HepG2 (cell line): Measurements from ENCODE around the gene AMOTL1. TPM values are rescaled to one million over a fixed set of nuclear protein-coding genes. Genes with fewer than 3 reads are reported as not detected.

ENCODE experiments used
- ATAC-seq: fragments of 200-7000 bp; cut with Tn5 transposase; 3 replicates; pipeline ENCODE4 v1.9.1; 2020; ENCODE audit warnings: mild to moderate bottlenecking, moderate library complexity
- BruUV-seq: library from RNA; stranded (reverse); fragments of 400-500 nt; replicated peaks from 2 replicates; lab custom pipeline; 2021; lab: Mats Ljungman, UMichigan
- CTCF ChIA-PET: fragments of 300-600 bp; formaldehyde crosslinking; extraction: SDS; loops from one replicate; lab custom pipeline; 2021; ENCODE audit warnings: low total read pairs, inconsistent platforms, low intra/inter-chr PET ratio; lab: Yijun Ruan, JAX
- POLR2A ChIA-PET: fragments of 350-600 bp; sonication (Branson Sonifier 250); formaldehyde crosslinking; loops from one replicate; lab custom pipeline; 2020; ENCODE audit warnings: antibody characterized with exemption, inconsistent platforms; lab: Yijun Ruan, JAX
- DNase-seq: peaks from one replicate; pipeline ENCODE4 v3.0.0-alpha.2; 2015; ENCODE audit warnings: low spot score
- FAIRE-seq: peaks from 3 replicates; lab custom pipeline; 2011; peaks lifted over from hg19 to GRCh38; lab: Jason Lieb, UNC
- H2AFZ ChIP-seq: one replicate; pipeline ENCODE4 v1.6.1; 2011; ENCODE audit warnings: low read length, inconsistent platforms
- H3K27ac ChIP-seq: fragments of 300-600 bp; 3 replicates; pipeline ENCODE4 v1.8.0; 2011; ENCODE audit warnings: mixed run types, mild to moderate bottlenecking, mixed read lengths, low read length, inconsistent platforms; ENCODE audit not compliant: insufficient read depth; ENCODE audit errors: extremely low read length
- H3K27me3 ChIP-seq, 2 experiments: fragments of 200-600 bp in 1 of 2; 2 replicates in 1 of 2; 3 replicates in 1 of 2; pipeline versions ENCODE4 v1.6.0 to v1.8.0; 2011; ENCODE audit warnings: low read length in 2 of 2, mild to moderate bottlenecking in 2 of 2, moderate library complexity in 2 of 2, inconsistent platforms in 1 of 2; ENCODE audit not compliant: insufficient read depth in 2 of 2, control insufficient read depth in 1 of 2
- H3K36me3 ChIP-seq, 2 experiments: fragments of 200-600 bp in 1 of 2; replicated peaks in 1 of 2; 2 replicates in 1 of 2; 3 replicates in 1 of 2; pipeline versions ENCODE4 v1.5.1 to v1.8.0; 2011; ENCODE audit warnings: low read length in 2 of 2, inconsistent platforms in 1 of 2; ENCODE audit not compliant: insufficient read depth in 2 of 2, control insufficient read depth in 1 of 2
- H3K4me1 ChIP-seq: 2 replicates; pipeline ENCODE4 v1.5.1; 2012; ENCODE audit warnings: low read length, inconsistent platforms; ENCODE audit not compliant: insufficient read depth
- H3K4me2 ChIP-seq: 2 replicates; pipeline ENCODE4 v1.6.0; 2011; ENCODE audit warnings: low read depth, low read length, inconsistent platforms
- H3K4me3 ChIP-seq, 3 experiments: fragments of 200-600 bp in 1 of 3; sonication (generic), shearing (Covaris generic) in 1 of 3; replicated peaks in 1 of 3; 2 replicates each; pipeline ENCODE4 v1.5.1; 2011 to 2016; ENCODE audit warnings: low read length in 3 of 3, inconsistent platforms in 2 of 3, low read depth in 2 of 3, mild to moderate bottlenecking in 2 of 3, control low read depth in 1 of 3, mixed read lengths in 1 of 3; ENCODE audit not compliant: insufficient read depth in 1 of 3
- H3K79me2 ChIP-seq: one replicate; pipeline ENCODE4 v1.6.1; 2011; ENCODE audit warnings: low read length, inconsistent platforms; ENCODE audit not compliant: insufficient read depth
- H3K9ac ChIP-seq: 2 replicates; pipeline ENCODE4 v1.6.0; 2011; ENCODE audit warnings: mild to moderate bottlenecking, low read depth, low read length, inconsistent platforms; ENCODE audit not compliant: insufficient read depth
- H3K9me3 ChIP-seq: 2 replicates; pipeline ENCODE4 v1.5.1; 2012; ENCODE audit warnings: mild to moderate bottlenecking, low read length
- H4K20me1 ChIP-seq: 2 replicates; pipeline ENCODE4 v1.6.0; 2011; ENCODE audit warnings: inconsistent platforms, mild to moderate bottlenecking, low read length, moderate library complexity; ENCODE audit not compliant: insufficient read depth
- AKNA ChIP-seq: sonication (generic); formaldehyde crosslinking; IDR thresholded peaks from 2 replicates; pipeline ENCODE4 v1.4.0; 2020; ENCODE audit warnings: missing genetic modification reagents, borderline replicate concordance
- ATF2 ChIP-seq: sonication (generic); formaldehyde crosslinking; IDR thresholded peaks from 2 replicates; pipeline ENCODE4 v1.4.0; 2020; ENCODE audit warnings: missing genetic modification reagents
- MAFF ChIP-seq: IDR thresholded peaks from 2 replicates; pipeline ENCODE4 v1.6.1; 2011; ENCODE audit warnings: low read depth, low read length, improper control_type of control experiment
- MAFK ChIP-seq, 2 experiments: IDR thresholded peaks in 1 of 2; conservative IDR thresholded peaks in 1 of 2; 2 replicates each; pipeline ENCODE4 v1.6.1; 2011; ENCODE audit warnings: improper control_type of control experiment in 2 of 2, low read length in 2 of 2
- NAIF1 ChIP-seq: sonication (generic); formaldehyde crosslinking; IDR thresholded peaks from 2 replicates; pipeline ENCODE4 v1.5.0; 2020; ENCODE audit warnings: mild to moderate bottlenecking, missing genetic modification reagents, borderline replicate concordance
- NFE2L2 ChIP-seq: fragments of 150-350 bp; IDR thresholded peaks from 2 replicates; pipeline ENCODE4 v1.6.1; 2014; ENCODE audit warnings: low read length
- PHF20 ChIP-seq: sonication (generic); formaldehyde crosslinking; IDR thresholded peaks from 2 replicates; pipeline ENCODE4 v1.5.0; 2020; ENCODE audit warnings: mild to moderate bottlenecking, missing genetic modification reagents
- RXRB ChIP-seq: IDR thresholded peaks from 2 replicates; pipeline ENCODE4 v1.6.1; 2016; ENCODE audit warnings: borderline replicate concordance, missing genetic modification reagents, missing compliant biosample characterization
- ZEB1 ChIP-seq: IDR thresholded peaks from 2 replicates; pipeline ENCODE4 v1.6.1; 2012; ENCODE audit warnings: mild to moderate bottlenecking, low read depth, inconsistent platforms; ENCODE audit not compliant: insufficient replicate concordance
- ZNF709 ChIP-seq: sonication (generic); formaldehyde crosslinking; IDR thresholded peaks from 2 replicates; pipeline ENCODE4 v1.5.0; 2020; ENCODE audit warnings: mild to moderate bottlenecking, missing genetic modification reagents
- ZNF724P ChIP-seq: sonication (generic); formaldehyde crosslinking; IDR thresholded peaks from 2 replicates; pipeline ENCODE4 v1.8.0; 2022; ENCODE audit warnings: missing genetic modification reagents, borderline replicate concordance
- whole genome bisulfite sequencing: methylation state at CpG from one replicate; pipeline ENCODE4 v1.1.6; 2017; ENCODE audit warnings: low lambda C conversion rate; 5-methylcytosine and 5-hydroxymethylcytosine counted together
- in situ Hi-C: cut with HindIII; loops from 2 replicates; pipeline ENCODE4 v1.10.0; 2017; ENCODE audit warnings: low pct_unique_long_range_greater_than_20kb; ENCODE audit not compliant: extremely low pct_ligation_motif_present
- intact Hi-C: fragments of 100-400 bp; cut with micrococcal nuclease; formaldehyde crosslinking; loops from one replicate; pipeline ENCODE4 v1.10.0; 2022; ENCODE audit not compliant: unreplicated experiment
- polyA plus RNA-seq, 8 experiments: library from polyadenylated mRNA; depleted of rRNA in 3 of 8; stranded (reverse) in 7 of 8; unstranded in 1 of 8; fragments of >200 nt; fragmentation: Illumina TruSeq in 4 of 8; extraction: Trizol in 4 of 8; gene quantifications; 2 replicates each; pipeline versions ENCODE4 v1.2.1 to v1.2.3, GENCODE V29; 2011 to 2016; ENCODE audit warnings: low read depth in 4 of 8, missing spikeins in 1 of 8, mixed read lengths in 1 of 8; ENCODE audit not compliant: insufficient read depth in 1 of 8
- total RNA-seq, 5 experiments: library from RNA; depleted of rRNA; stranded (reverse); fragments of >200 nt; fragmentation: Illumina TruSeq; extraction: Trizol; gene quantifications; 2 replicates each; pipeline ENCODE4 v1.2.3, GENCODE V29; 2016; ENCODE audit warnings: low read depth in 1 of 5
- TF ChIP-seq, protein P1 (sequence below): sonication (generic); formaldehyde crosslinking; IDR thresholded peaks from 2 replicates; pipeline ENCODE4 v1.5.1; 2020; ENCODE audit warnings: missing genetic modification reagents, mild to moderate bottlenecking, borderline replicate concordance
- TF ChIP-seq, protein P2 (sequence below): sonication (generic); IDR thresholded peaks from 2 replicates; pipeline ENCODE4 v1.6.1; 2016; ENCODE audit warnings: low read depth, borderline replicate concordance

Gene AMOTL1
- total and polyA plus RNA-seq, 2 of the 13 experiments (the other 11 are each of a cell fraction or from before 2014, with no cell fraction given): 0.01 to 0.20 TPM

DNA sequence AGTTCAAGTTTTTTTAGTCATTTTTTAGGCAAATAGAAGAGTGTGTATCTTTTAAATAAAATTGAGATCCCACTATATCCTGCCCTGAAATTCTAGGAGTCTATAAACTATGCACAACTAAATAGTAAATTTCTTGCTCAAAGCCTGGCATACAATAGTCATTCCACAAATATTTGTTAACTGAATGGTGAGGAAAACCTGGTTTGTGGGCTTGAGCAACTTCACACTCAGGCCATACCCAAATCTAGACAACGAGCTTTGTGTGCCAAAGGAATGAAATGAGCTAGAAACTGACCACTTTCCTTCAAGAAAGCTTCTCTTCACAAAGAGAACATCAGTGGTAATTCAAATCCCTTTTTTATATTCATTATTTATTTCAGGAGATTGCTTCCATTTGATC is 39.6 kb upstream of the AMOTL1 start (continued):
- TF ChIP-seq, protein P1, sequence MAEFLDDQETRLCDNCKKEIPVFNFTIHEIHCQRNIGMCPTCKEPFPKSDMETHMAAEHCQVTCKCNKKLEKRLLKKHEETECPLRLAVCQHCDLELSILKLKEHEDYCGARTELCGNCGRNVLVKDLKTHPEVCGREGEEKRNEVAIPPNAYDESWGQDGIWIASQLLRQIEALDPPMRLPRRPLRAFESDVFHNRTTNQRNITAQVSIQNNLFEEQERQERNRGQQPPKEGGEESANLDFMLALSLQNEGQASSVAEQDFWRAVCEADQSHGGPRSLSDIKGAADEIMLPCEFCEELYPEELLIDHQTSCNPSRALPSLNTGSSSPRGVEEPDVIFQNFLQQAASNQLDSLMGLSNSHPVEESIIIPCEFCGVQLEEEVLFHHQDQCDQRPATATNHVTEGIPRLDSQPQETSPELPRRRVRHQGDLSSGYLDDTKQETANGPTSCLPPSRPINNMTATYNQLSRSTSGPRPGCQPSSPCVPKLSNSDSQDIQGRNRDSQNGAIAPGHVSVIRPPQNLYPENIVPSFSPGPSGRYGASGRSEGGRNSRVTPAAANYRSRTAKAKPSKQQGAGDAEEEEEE (CRISPR knock-in tag): no peak
- TF ChIP-seq NAIF1 (CRISPR knock-in tag): no peak
- no peak for TF ChIP-seq AKNA

DNA sequence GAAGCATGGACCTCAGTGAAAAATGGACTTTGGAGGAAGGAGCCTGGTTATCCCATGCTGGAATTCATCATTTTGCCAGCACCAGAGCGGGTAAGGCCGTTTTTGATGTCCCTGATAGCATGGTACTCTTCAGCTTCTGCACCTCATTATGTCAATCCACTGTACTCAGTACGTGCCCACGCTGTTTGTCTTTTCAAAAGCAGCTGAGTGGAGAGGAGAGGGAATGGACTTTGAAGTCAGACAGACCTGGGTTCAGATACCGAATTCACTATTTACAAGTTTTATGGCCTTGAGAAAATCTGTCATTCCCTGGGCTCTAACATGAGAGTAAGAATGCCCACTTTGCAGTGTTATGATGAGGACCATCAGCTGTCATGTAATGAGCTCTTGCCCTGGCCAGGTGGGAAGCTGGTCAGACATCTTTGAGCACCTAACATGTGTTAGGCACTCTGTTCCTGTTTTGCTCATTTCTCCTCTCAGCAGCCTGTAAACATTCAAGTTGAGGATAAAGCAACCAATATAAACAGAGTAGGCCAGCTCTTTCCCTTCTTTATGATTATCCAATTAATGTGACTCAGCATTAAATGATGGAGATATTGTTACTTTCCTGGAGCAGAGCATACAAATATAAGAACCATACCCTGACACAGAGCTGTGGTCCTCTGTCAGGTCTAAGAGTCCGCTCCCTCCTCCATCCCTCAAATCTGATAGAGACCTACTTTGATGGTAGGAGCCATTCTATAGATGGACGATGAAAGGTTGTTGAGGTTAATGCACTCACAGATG is 39.0 kb upstream of the AMOTL1 start:
- ChIA-PET POLR2A (no interaction called here), CTCF (no interaction called here)
- Histone ChIP-seq H2AFZ (no peak overlapping the region), H3K9ac (no peak overlapping the region), H3K4me1 (peaks cover 8% of the 10 kb centered on the region; the same call in 1 of the 2 replicates), H3K4me3 (no peak overlapping the region), H3K27me3 (no peaks in the 10 kb centered on the region), H4K20me1 (no peaks in the 10 kb centered on the region), H3K36me3 (no peaks in the 10 kb centered on the region)
- WGBS: 11% methylated on average over 7 of the region's 7 CpGs
- no TSS peak for BruUV-seq
- FAIRE-seq: no peak
- intact Hi-C loops (no loop called here), in situ Hi-C loops (no loop called here)
- ATAC-seq: peak; percentile 56; the same call in 2 of the 3 replicates
- no peak for DNase-seq
- TF ChIP-seq ZNF724P (CRISPR knock-in tag) (no peak), MAFF (peak; percentile 39; the same call in 1 of the 2 replicates), ZEB1 (no peak), NFE2L2 (peak; percentile 66), ATF2 (no peak), ZNF709 (no peak), PHF20 (no peak), RXRB (CRISPR knock-in tag) (no peak), MAFK (conservative IDR thresholded peaks at IDR 0.05 in 1 of 2, IDR thresholded peaks at IDR 0.05 in 1 of 2; ENCODE audit: low read length in 2 of 2) (peak; percentile 33 to 53; a peak in 2 of 4 replicates)
- TF ChIP-seq, protein P2, sequence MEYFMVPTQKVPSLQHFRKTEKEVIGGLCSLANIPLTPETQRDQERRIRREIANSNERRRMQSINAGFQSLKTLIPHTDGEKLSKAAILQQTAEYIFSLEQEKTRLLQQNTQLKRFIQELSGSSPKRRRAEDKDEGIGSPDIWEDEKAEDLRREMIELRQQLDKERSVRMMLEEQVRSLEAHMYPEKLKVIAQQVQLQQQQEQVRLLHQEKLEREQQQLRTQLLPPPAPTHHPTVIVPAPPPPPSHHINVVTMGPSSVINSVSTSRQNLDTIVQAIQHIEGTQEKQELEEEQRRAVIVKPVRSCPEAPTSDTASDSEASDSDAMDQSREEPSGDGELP: 0 out of 2 replicates have a peak, but pooled peaks have one; percentile 11
- TF ChIP-seq, all 625 proteins: peak for 4
- Histone ChIP-seq H3K9me3 (no peaks in the 10 kb centered on the region), H3K79me2 (no peaks in the 10 kb centered on the region), H3K27ac (no peak overlapping the region), H3K4me2 (no peak overlapping the region)
